HG03378 (cell line): ENCODE data around the gene DEK.
A peak's percentile ranks its signal among the peaks of the same experiment; 100 is the strongest.

Experiments used
- ATAC-seq: cut with Tn5 transposase; IDR thresholded peaks from one replicate; pipeline ENCODE4 v1.9.1; 2021; ENCODE audit warnings: mild to moderate bottlenecking, moderate library complexity; ENCODE audit not compliant: unreplicated experiment

Gene DEK

DNA sequence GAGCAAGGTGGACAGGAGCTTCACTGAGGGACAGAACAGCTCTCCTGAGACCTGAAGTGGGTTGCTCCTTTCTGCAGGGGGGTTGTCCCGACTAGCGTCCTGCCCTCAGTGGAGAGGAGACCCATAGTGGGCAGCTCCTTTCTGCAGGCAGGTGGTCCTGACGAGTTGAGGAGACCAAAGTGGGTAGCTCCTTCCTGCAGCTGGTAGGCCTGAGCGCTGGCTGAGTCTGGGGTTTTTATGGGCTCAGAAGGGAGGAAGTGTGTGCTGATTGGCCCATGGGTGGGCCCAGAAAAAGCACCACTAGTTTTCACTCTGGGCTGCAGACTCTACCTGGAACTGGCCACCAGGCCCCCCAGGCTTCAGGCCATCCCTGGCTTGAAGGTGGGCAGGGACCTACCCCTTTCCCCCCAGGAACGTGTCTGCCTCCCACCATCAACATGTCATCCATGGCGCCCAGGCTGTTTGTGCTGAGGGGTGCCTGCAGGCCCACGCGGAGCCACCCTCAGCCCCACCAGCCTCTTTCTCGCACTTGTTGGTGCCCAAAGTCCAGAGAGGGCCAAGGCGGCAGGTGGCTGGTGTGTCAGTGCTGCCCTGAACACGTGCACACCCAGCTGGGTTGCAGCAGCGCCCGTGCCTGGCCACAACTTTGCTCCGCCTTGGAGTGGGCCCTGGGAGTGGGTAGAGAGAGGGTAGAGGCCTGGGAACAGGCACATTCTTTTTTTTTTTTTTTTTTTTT is 1.6 kb upstream of the DEK start:
- no peak for ATAC-seq

DNA sequence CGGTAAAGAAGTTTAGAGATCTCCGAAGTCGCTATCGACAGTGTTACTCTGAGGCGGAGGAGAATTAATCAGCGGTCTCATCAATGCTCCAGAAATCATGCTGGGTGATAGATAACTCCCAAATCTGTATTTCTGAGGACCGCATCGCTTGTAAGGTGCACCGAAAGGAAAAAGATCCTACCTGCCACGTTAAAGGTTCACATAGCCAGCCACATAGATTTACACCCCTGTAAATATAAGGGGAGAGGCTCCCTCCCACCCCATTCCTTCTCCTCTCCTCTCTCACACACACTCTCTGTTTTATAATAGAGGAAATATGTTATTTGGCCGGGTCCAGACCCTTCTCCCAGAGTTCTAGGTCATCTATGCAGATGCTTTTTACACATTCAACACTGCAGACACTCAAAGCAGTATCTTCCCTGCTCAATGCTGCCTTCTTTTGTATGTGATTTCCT is 620 bp upstream of the DEK start:
- ATAC-seq: no peak

DNA sequence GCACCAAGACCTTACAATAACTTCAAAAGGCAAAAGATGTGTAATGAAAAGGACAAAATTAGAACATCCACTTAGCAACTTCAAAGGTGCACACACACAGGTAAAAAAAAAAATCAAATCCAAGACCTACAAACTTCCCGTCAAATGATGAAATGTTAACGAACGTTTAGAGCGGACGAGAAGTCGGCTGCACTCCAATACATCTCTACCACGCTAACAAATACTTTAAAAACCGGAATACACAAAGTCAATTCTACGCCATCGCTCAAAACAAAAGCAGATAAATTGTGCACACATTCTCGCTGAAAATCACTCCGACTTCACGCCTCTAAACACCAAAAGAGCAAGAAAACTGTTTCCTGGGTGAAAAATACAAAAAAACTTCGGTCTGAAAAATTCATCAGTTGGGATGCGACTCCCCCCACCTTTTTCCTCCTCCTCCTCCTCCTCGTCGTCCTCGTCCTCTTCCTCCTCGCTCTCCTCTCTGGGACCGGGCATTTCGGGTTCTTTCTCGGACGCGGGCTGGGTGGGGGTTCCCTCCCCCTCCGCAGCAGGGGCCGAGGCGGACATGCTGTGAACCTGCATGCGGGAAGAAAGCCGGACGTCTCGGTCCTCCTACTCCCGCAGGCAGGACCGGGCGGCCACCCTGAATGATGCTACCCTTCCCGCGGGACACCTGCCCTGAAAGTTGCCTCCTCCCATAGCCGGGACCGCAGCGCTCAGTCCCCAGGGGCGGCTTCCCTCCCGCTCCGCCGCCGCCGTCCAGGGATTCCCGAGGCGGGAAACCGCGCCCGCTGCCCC is 712 bp downstream of the DEK start:
- ATAC-seq: no peak

DNA sequence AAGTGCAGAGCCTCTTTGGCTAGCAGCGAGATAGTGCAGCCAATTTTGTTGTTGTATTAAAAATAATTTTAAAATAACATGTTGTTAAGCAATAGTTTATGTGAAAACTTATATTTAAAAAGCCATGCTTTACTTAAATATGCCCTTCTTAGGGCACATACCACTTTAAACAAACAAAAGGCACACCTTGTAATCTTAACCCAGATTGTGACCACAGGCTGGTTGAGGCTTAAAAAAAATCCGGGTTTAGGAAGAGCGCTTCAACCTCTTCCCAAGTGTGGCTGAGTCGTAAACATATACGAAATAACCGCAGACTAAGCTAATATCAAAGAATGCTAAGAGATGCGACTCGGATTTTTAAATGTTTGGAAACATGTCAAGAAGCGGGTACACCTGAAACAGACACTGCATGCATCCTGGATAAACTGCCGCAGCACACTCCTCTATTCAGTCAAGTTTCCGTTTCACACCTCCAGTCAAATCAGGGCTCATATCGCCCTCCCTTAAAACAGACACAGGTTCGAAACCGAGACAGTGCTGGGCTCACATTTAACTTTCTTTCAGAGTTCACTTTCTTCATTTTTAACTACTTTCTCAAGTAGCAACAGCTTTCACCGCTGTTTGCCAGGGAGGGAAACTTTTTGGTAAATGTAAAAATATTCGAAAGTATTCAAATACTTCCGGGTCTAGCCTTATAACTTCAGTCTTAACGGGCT is 1.5 kb downstream of the DEK start:
- ATAC-seq: peak; percentile 64

DNA sequence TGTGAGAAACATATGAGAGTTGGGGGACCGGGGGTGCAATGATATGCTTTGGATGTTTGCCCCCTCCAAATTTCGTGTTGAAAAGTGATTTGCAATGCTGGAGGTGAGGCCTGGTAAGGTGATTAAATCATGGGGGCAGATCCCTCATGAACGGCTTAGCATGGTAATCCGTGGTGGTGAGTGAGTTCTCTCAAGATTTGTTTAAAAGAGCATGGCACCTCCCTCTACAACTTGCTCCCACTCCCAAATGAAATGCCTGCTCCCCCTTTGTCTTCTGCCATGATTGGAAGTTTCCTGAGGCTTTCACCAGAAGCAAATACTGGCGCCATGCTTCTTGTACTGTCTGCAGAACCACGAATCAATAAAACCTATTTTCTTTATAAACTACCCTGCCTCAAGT is 2.5 kb downstream of the DEK start:
- no peak for ATAC-seq

DNA sequence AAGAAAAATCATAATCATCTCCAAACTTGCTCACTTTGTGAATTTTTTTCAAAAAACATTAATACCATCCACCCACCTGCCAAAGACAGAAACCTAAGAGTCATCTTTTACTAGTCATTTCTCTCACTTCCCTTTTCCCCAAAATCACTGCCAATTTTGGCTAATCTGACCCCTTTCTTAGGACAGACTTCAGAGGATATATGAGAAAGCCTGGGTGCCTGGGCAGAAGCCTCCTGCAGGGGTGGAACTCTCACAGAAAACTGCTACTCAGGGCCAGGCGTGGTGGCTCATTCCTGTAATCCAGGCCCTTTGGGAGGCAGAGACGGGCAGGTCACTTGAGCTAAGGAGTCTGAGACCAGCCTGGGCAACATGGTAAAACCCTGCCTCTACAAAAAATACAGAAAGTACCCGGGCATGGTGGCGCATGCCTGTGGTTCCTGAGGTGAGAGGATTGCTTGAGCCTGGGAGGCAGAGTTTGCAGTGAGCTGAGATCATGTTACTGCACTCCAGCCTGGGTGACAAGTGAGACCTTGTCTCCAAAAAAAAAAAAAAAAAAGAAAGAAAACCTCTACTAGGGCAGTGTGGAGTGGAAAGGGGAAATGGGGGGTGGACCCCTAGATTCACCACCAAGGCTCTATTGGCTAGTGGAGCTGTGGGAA is 3.8 kb downstream of the DEK start:
- peak; percentile 50 for ATAC-seq

DNA sequence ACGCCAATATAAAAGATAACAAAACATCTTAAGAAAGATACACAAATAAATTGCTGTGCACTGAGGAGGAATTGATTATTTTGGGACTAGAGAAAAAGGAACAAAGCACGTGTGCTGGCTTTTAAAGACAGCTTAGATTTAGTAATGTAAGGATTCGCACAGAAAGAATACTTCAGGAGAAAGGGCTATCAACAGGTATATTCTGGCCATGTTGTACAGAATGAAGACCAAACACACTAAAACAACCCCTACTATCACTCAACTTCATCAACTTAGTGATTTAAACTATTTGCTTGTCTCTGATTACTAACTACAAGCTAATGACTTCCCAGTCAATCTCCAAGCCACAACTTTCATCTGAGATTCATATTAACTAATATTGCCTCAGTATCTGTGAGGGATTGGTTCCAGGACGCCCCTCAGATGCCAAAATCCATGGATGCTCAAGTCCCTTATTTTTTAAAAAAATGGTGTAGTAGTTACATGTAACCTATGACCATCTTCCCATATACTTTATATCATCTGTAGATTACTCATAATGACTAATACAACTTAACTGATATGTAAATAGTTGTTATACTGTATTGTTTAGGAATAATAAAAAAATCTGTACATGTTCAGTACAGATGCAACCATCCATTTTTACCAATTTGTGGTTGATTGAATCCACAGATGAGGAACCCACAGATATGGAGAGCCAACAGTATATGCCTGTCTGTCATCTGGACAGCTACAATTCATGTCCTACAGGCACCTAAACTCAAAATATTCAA is 4.5 kb downstream of the DEK start:
- ATAC-seq: peak; percentile 1

DNA sequence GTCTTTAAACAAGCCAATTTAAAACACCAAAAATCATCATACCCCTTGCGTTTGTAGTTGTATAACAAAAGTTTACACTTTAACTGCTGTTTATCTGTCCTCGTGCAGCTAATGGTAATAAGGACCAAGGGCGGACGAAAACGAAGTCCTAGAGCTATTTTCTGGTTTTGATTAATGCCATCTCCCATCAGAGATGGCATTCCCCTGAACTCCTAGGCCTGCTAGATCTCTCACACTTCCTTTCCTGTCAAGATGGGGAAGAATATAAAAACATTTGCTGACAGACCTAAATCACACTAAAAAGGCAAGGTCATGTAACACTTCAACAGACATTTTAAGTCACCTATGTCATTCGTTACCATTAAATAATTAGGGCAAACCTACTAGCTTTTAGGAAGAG is 9.5 kb downstream of the DEK start:
- ATAC-seq: no peak

DNA sequence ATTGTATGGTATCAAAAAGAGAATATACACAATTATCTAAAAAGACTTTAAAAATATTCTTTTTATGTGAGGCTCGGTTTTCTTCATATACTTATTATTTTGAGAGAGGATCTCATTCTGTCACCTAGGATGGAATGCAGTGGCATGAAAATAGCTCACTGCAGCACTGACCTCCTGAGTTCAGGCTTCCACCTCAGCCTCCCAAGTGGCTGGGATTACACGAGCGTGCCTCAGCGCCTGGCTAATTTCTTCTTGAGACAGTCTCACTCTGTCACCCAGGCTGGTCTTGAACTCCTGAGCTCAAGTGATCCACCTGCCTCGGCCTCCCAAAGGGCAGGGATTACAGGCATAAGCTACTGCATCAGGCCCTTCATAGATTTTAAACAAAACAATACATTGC is 10.7 kb downstream of the DEK start:
- ATAC-seq: no peak

DNA sequence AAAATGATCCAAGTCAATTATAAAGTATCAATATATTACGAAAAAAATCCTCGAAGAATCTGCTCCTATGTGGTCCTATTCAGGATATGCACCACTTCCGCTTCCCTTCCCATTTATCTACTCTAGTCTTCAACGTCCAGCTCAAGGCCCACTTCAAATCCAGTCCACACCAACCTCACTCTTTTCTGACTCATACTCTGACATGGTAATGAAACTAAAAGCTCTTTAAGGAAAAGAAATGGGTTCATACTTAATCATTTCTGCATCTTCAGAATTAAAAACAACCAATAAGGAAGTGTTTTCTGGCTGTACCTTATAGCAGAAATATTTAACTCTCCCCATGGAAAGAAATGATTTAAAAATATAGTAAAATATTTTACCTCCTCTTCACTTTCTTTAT is 15.1 kb downstream of the DEK start:
- no peak for ATAC-seq

DNA sequence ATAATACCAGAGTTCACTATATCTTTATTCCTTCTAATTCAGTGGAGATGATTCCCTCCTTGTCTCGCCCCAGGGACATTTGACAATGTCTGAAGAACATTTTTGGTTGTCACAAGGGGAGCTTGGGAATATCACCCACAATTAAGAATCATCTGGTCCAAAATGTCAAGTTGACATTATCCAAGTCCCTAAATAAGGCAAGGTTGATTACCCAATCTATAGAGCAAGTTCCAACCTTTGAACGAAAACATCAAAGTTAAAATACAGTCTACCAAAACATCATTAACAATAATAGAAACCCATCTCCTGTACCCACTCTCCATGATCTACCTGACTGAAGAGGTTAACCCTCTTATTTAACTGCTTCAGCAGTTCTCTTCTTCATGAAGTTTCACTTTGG is 15.6 kb downstream of the DEK start:
- no peak for ATAC-seq

DNA sequence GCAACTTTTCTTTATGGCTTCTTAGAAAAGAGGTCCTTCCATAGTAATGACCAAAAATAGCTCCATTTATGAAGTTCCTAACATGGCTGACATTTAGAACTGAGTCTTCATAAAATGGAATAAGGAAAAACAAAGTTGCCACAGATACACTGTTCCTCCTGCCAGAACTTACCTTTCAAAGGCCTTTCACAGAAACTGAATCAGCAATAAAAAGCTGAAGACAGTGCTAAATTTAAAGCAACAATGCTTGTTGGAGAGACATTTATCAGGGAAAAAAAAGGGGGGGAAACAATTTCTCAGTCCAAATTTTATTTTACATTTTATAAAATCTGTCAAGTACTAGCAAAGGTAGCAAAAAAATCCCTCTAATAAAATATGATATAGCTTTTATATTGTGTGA is 17.3 kb downstream of the DEK start:
- no peak for ATAC-seq

DNA sequence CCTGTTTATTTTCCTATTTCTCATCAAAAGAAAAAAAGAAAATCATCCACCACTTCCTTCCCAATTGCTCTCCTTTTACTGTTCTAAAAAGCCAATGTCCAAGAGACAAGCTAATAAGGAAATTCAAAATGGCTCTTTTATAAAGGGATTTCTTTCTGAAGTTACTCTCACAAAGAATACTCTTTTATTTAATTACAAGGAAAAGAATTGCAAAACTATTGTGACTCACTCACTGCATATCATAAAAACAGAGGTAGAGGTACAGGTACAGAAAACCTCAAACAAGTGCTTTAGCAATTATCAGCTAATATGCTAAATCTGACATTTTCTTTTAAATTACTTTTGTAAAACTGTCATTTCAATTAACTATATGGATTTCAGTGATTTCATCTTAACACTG is 18.1 kb downstream of the DEK start:
- ATAC-seq: no peak

DNA sequence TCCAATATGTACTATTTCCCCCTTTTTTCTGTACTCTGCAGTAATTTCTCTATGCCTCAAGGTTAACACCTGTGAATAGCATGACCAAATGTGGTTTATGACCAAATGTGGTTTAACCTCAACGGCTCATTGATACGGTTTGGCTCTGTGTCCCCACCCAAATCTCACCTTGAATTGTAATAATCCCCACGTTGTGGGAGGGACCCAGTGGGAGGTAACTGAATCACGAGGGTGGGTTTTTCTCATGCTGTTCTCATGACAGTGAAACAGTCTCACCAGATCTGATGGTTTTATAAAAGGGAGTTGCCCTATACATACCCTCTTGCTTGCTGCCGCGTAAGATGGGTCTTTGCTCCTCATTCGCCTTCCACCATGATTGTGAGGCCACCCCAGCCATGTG is 18.7 kb downstream of the DEK start:
- peak; percentile 57 for ATAC-seq

DNA sequence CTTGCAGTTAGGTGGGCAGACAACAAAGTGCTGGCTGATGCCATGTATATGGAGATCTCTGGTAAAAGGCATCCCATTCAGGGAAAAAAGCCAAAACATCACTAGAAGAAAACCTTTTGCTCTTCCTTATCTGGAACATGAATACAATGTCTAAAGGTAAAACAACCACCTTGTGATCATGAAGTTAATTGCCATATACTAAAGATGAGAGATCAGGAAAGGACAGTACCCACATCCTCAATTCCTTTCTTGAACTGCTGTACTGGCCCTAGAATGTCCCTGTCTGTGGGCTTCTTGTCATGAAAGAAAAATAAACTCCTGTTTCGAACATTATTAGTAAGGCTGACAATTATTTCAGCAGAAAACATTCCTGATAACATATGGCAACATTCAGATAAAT is 19.3 kb downstream of the DEK start:
- ATAC-seq: no peak

DNA sequence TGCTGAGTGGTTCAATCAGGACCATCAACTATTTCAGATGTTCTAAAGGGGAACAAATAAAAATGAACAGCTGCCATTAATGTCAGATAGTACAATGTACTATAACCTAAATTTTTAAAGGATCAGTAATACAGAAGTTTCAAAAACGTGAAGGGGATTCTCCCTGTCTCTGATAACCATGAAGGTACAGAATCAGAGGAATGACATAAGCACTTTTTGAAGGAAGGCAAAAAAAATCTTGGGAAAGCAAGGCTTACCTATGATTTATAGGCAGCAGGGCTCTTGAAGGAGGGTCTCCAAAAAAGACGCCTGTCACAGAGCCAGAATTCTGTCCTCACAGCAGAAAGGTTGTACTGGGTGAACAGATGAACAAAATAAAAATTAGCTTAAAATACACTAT is 20.1 kb downstream of the DEK start:
- ATAC-seq: no peak

DNA sequence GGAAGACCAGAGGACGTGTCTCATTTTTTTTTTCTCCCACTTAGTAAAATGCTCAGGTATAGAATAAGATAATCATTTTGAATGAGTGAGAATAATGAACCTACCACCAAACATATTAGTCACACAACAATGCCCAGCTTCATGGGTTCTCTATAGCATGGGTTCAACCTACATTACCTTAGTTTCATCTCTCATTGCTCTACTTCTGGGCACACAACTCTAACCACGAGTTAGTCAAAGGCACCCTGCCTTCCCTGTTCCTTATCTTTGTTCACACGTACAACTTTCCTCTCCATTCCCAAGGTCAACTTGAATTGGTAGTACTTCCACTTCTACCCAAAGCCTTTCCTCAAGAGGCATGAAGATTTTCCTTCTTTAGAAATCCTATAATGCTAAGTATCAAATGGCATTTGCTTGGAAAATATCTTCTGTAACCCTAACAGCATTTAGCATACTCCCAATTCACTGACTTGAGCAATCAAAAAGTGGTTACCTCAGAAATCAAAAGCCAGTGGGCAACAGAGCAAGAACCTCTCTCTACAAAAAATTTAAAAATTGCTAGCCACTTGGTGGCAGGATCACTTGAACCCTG is 20.9 kb downstream of the DEK start:
- ATAC-seq: no peak

DNA sequence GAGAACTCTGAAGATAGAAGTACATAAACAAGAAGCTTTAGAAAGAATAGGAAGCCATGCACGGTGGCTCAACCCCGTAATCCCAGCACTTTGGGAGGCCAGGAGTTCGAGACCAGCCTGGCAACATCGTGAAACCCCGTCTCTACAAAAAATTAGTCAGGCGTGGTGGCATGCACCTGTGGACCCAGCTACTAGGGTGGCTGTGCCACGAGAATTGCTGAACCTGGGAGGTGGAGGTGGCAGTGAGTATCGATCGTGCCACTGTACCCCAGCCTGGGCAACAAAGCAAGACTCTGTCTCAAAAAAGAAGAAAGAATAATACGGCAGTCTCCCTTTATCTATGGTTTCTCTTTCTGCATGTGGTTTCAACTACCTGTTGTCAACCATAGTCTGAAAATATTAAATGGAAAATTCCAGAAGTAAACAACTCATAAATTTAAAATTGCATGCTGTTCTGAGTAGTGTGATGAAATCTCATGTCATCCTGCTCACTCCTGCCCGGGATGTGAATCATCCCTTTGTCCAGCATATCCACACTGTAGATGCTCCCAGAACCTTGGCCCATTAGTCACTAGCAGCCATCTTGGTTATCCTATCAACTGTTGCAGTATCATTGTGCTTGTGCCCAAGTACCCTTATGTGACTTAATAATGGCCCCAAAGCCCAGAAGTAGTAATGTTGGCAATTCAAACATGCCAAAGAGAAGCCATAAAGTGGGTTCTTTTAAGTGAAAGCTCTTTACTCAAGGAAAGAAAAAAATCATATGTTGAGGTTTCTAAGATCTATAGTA is 22.1 kb downstream of the DEK start:
- no peak for ATAC-seq
